ENCODE measurements around the gene ROR2. TPM values are rescaled to one million over a fixed set of nuclear protein-coding genes. Genes with fewer than 3 reads are reported as not detected.

Gene ROR2
- total and polyA plus RNA-seq, 4 donors, result 1.6 to 5.8 TPM; not detected in 2

- no peak overlapping the region for H3K27ac ChIP-seq (ENCODE audit: low read depth in 1 of 2, low read length in 2 of 2)
- no peaks in the 10 kb centered on the region for H3K27me3 ChIP-seq (ENCODE audit: control insufficient read depth in 1 of 2, insufficient read depth in 2 of 2, low read length in 1 of 2)
- intact Hi-C loops (cut with DNase I), result loop anchor here in 1 of 2 donors (10.0 kb wide), 1 partner anchor 806 kb away; no protein-coding TSS in a partner anchor
- H3K4me3 ChIP-seq (ENCODE audit: low read length in 2 of 2), result no peak overlapping the region
- no peak for ATAC-seq (ENCODE audit: low FRiP score)
- no peaks in the 10 kb centered on the region for H3K36me3 ChIP-seq (ENCODE audit: control insufficient read depth in 1 of 2, insufficient read depth in 2 of 2, low read length in 1 of 2)
- WGBS, 2 donors, result 77 to 79% methylated on average over 16 of the region's 16 CpGs
- no peak for DNase-seq
- no peaks in the 10 kb centered on the region for H3K9me3 ChIP-seq (ENCODE audit: control insufficient read depth, low read length)
- H3K4me1 ChIP-seq (ENCODE audit: control insufficient read depth in 1 of 2, insufficient read depth in 2 of 2, low read length in 2 of 2), result no peaks in the 10 kb centered on the region
Measured at GRCh38 chr9:91720751-91721705, 229.0 kb downstream of the ROR2 start.

GRCh38 chr9:91720313-91720712 lies 229.7 kb downstream of the ROR2 start:
- Histone ChIP-seq H3K4me1 (ENCODE audit: control insufficient read depth in 1 of 2, insufficient read depth in 2 of 2, low read length in 2 of 2) (no peaks in the 10 kb centered on the region), H3K27me3 (ENCODE audit: control insufficient read depth in 1 of 2, insufficient read depth in 2 of 2, low read length in 1 of 2) (no peaks in the 10 kb centered on the region), H3K27ac (ENCODE audit: low read depth in 1 of 2, low read length in 2 of 2) (no peak overlapping the region), H3K9me3 (ENCODE audit: control insufficient read depth, low read length) (no peaks in the 10 kb centered on the region), H3K4me3 (ENCODE audit: low read length in 2 of 2) (no peak overlapping the region), H3K36me3 (ENCODE audit: control insufficient read depth in 1 of 2, insufficient read depth in 2 of 2, low read length in 1 of 2) (no peaks in the 10 kb centered on the region)
- ATAC-seq (ENCODE audit: low FRiP score) (no peak), DNase-seq (no peak)
- intact Hi-C loops (cut with DNase I), result loop anchor here in 1 of 2 donors (10.0 kb wide), 1 partner anchor 806 kb away; no protein-coding TSS in a partner anchor
- WGBS, 2 donors, result 79 to 86% methylated on average over 3 of the region's 3 CpGs

- WGBS, 2 donors, result 80 to 84% methylated on average over 9 of the region's 9 CpGs
- intact Hi-C loops (cut with DNase I), result no loop called here
- ATAC-seq (ENCODE audit: low FRiP score) (no peak), DNase-seq (no peak)
- Histone ChIP-seq H3K36me3 (ENCODE audit: control insufficient read depth in 1 of 2, insufficient read depth in 2 of 2, low read length in 1 of 2) (no peaks in the 10 kb centered on the region), H3K27ac (ENCODE audit: low read depth in 1 of 2, low read length in 2 of 2) (no peak overlapping the region), H3K4me3 (ENCODE audit: low read length in 2 of 2) (no peak overlapping the region), H3K9me3 (ENCODE audit: control insufficient read depth, low read length) (no peaks in the 10 kb centered on the region), H3K4me1 (ENCODE audit: control insufficient read depth in 1 of 2, insufficient read depth in 2 of 2, low read length in 2 of 2) (no peaks in the 10 kb centered on the region), H3K27me3 (ENCODE audit: control insufficient read depth in 1 of 2, insufficient read depth in 2 of 2, low read length in 1 of 2) (no peaks in the 10 kb centered on the region)
Measured at GRCh38 chr9:91718071-91718470, 232.0 kb downstream of the ROR2 start.

DNA sequence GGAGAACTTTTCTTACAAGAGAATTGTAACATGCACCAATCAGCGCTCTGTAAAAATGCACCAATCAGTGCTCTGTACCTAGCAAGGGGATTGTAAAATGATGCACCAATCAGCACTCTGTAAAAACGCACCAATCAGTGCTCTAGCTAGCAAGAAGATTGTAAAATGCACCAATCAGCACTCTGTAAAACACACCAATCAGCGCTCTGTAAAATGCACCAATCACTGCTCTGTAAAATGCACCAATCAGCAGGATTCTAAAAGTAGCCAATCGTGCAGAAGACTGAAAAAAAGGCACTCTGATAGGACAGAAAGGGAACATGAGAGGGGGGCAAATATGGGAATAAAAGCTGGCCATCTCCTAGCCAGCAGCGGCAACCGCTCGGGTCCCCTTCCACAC lies 233.2 kb downstream of the ROR2 start:
- Histone ChIP-seq H3K4me1 (ENCODE audit: control insufficient read depth in 1 of 2, insufficient read depth in 2 of 2, low read length in 2 of 2) (no peaks in the 10 kb centered on the region), H3K4me3 (ENCODE audit: low read length in 2 of 2) (no peak overlapping the region), H3K27ac (ENCODE audit: low read depth in 1 of 2, low read length in 2 of 2) (no peak overlapping the region), H3K9me3 (ENCODE audit: control insufficient read depth, low read length) (no peaks in the 10 kb centered on the region), H3K36me3 (ENCODE audit: control insufficient read depth in 1 of 2, insufficient read depth in 2 of 2, low read length in 1 of 2) (no peaks in the 10 kb centered on the region), H3K27me3 (ENCODE audit: control insufficient read depth in 1 of 2, insufficient read depth in 2 of 2, low read length in 1 of 2) (no peaks in the 10 kb centered on the region)
- WGBS, 2 donors, result 95 to 98% methylated on average over 7 of the region's 7 CpGs
- intact Hi-C loops (cut with DNase I), result no loop called here
- no peak for DNase-seq
- no peak for ATAC-seq (ENCODE audit: low FRiP score)

DNA sequence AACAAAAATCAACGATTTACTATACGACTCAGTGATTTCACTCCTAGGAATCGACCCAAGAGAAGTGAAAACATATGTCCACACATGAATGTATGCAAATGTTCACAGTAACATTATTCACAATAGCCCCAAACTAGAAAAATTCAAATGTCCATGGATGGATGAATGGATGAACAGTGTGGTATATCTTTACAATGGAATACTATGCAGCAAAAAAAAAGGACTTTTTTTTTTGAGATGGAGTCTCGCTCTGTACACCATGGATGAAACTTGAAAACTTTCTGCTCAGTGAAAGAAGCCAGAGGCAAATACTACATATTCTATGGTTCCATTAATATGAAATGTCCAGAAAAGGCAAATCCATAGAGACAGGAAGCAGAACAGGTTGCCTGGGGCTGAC lies 233.8 kb downstream of the ROR2 start:
- DNase-seq, result no peak
- 92 to 96% methylated on average over 4 of the region's 4 CpGs for WGBS, 2 donors
- intact Hi-C loops (cut with DNase I), result no loop called here
- Histone ChIP-seq H3K4me1 (ENCODE audit: control insufficient read depth in 1 of 2, insufficient read depth in 2 of 2, low read length in 2 of 2) (no peaks in the 10 kb centered on the region), H3K4me3 (ENCODE audit: low read length in 2 of 2) (no peak overlapping the region), H3K9me3 (ENCODE audit: control insufficient read depth, low read length) (no peaks in the 10 kb centered on the region), H3K27ac (ENCODE audit: low read depth in 1 of 2, low read length in 2 of 2) (no peak overlapping the region), H3K27me3 (ENCODE audit: control insufficient read depth in 1 of 2, insufficient read depth in 2 of 2, low read length in 1 of 2) (no peaks in the 10 kb centered on the region), H3K36me3 (ENCODE audit: control insufficient read depth in 1 of 2, insufficient read depth in 2 of 2, low read length in 1 of 2) (no peaks in the 10 kb centered on the region)
- ATAC-seq (ENCODE audit: low FRiP score), result no peak

- intact Hi-C loops (cut with DNase I), result no loop called here
- Histone ChIP-seq H3K27ac (ENCODE audit: low read depth in 1 of 2, low read length in 2 of 2) (no peak overlapping the region), H3K9me3 (ENCODE audit: control insufficient read depth, low read length) (no peaks in the 10 kb centered on the region), H3K4me1 (ENCODE audit: control insufficient read depth in 1 of 2, insufficient read depth in 2 of 2, low read length in 2 of 2) (no peaks in the 10 kb centered on the region), H3K36me3 (ENCODE audit: control insufficient read depth in 1 of 2, insufficient read depth in 2 of 2, low read length in 1 of 2) (no peaks in the 10 kb centered on the region), H3K4me3 (ENCODE audit: low read length in 2 of 2) (no peak overlapping the region), H3K27me3 (ENCODE audit: control insufficient read depth in 1 of 2, insufficient read depth in 2 of 2, low read length in 1 of 2) (no peaks in the 10 kb centered on the region)
- DNase-seq (no peak), ATAC-seq (ENCODE audit: low FRiP score) (no peak)
- 67 to 70% methylated on average over 14 of the region's 14 CpGs for WGBS, 2 donors
Measured at GRCh38 chr9:91714874-91715615, 235.0 kb downstream of the ROR2 start.

GRCh38 chr9:91714020-91714806 lies 235.8 kb downstream of the ROR2 start:
- intact Hi-C loops (cut with DNase I), result no loop called here
- DNase-seq (peak; percentile 75 to 87), ATAC-seq (ENCODE audit: low FRiP score) (peak; percentile 71)
- no peaks in the 10 kb centered on the region for H3K9me3 ChIP-seq (ENCODE audit: control insufficient read depth, low read length)
- peak overlapping the region in 1 of 2 donors; percentile 18 for H3K4me3 ChIP-seq (ENCODE audit: low read length in 2 of 2)
- H3K27me3 ChIP-seq (ENCODE audit: control insufficient read depth in 1 of 2, insufficient read depth in 2 of 2, low read length in 1 of 2), result no peaks in the 10 kb centered on the region
- H3K4me1 ChIP-seq (ENCODE audit: control insufficient read depth in 1 of 2, insufficient read depth in 2 of 2, low read length in 2 of 2), result no peaks in the 10 kb centered on the region
- H3K27ac ChIP-seq (ENCODE audit: low read depth in 1 of 2, low read length in 2 of 2), result no peak overlapping the region
- 7 to 8% methylated on average over 32 to 35 of the region's 39 CpGs for WGBS, 2 donors
- H3K36me3 ChIP-seq (ENCODE audit: control insufficient read depth in 1 of 2, insufficient read depth in 2 of 2, low read length in 1 of 2), result no peaks in the 10 kb centered on the region

DNA sequence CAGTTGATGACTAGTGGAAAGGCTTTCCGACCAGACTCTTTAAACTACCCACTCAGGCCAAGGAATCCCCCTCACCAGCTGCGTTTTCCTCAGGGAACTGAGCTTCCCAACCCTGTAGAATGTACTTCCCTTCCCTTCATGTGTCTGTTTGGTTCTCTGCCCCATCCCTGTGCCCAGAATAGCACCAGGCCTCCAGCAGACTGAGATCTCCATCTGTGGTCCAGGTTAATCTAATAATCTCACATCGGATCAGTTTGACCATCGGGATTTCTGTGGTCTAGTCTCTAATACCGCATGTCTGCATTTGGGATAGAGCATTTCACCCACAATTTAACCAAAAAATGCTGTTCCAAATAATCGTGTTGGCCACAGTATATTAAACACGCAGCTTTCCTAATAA lies 237.2 kb downstream of the ROR2 start:
- Histone ChIP-seq H3K4me1 (ENCODE audit: control insufficient read depth in 1 of 2, insufficient read depth in 2 of 2, low read length in 2 of 2) (no peaks in the 10 kb centered on the region), H3K9me3 (ENCODE audit: control insufficient read depth, low read length) (no peaks in the 10 kb centered on the region), H3K36me3 (ENCODE audit: control insufficient read depth in 1 of 2, insufficient read depth in 2 of 2, low read length in 1 of 2) (no peaks in the 10 kb centered on the region), H3K27ac (ENCODE audit: low read depth in 1 of 2, low read length in 2 of 2) (no peak overlapping the region), H3K4me3 (ENCODE audit: low read length in 2 of 2) (no peak overlapping the region), H3K27me3 (ENCODE audit: control insufficient read depth in 1 of 2, insufficient read depth in 2 of 2, low read length in 1 of 2) (no peaks in the 10 kb centered on the region)
- ATAC-seq (ENCODE audit: low FRiP score) (no peak), DNase-seq (no peak)
- 79 to 84% methylated on average over 7 of the region's 7 CpGs for WGBS, 2 donors
- intact Hi-C loops (cut with DNase I), result no loop called here

Data from aorta (tissue), 5 donors.